Stimulated activated naive CD8-positive, alpha-beta T cell treated with anti-CD3 and anti-CD28 coated beads, Interleukin-15, amount 100 ng/mL, for 72 hours (primary cell): ENCODE measurements around the gene FKRP.
A peak's percentile ranks its signal among the peaks of the same experiment; 100 is the strongest.

Source experiments
- ATAC-seq: fragments of 150-1000 bp; cut with Tn5 transposase; 2 replicates; pipeline ENCODE4 v1.10.0; 2021; ENCODE audit warnings: mild to moderate bottlenecking, moderate library complexity
- DNase-seq, 2 donors: peaks; one replicate each; pipeline ENCODE4 v3.0.0; 2021 to 2022
- H3K27ac Mint-ChIP-seq, 2 donors: one replicate each; pipeline ENCODE4 v1.8.0; 2022; ENCODE audit warnings: mild to moderate bottlenecking in 2 of 2, mixed read lengths in 2 of 2, moderate library complexity in 2 of 2
- H3K27me3 Mint-ChIP-seq: one replicate; pipeline ENCODE4 v1.8.0; 2022; ENCODE audit warnings: mixed read lengths
- H3K4me1 Mint-ChIP-seq: one replicate; pipeline ENCODE4 v1.8.0; 2022; ENCODE audit warnings: mild to moderate bottlenecking, mixed read lengths
- H3K4me3 Mint-ChIP-seq, 2 donors: one replicate each; pipeline ENCODE4 v1.8.0; 2022; ENCODE audit warnings: mild to moderate bottlenecking in 2 of 2, mixed read lengths in 2 of 2, moderate library complexity in 1 of 2
- H3K9me3 Mint-ChIP-seq, 2 donors: one replicate each; pipeline ENCODE4 v1.8.0; 2022; ENCODE audit warnings: mixed read lengths in 2 of 2

Gene FKRP

DNA sequence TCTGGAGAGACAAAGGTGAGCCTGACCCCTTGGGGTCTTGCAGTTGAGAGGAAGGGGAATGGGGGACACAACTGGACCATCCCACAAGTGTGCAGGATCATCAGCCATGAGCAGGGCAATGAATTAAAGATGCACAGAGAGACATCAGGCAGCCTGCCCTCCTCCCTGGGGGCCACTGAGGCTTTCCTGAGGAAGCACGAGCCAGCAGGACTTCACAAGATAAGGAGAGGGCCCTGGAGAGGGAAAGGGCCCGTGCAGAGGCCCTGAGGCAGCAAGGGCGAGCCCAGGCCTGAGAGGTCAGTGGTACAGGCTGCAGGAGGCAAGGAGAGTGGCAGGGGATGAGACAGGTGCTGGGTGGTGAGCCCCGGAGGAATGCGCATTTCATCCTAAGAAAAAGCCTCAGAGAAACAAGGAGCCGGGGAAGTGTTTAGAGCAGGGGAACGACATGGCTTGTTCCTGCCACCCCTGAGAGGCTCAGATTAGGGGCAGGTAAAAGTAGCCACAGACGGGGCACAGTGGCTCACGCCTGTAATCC is 19.9 kb upstream of the FKRP start:
- no peak for ATAC-seq
- no peaks in the 10 kb centered on the region for H3K9me3 Mint-ChIP-seq
- H3K27ac Mint-ChIP-seq: peak overlapping the region in 1 of 2 donors; percentile 13
- H3K4me3 Mint-ChIP-seq: no peak overlapping the region
- H3K27me3 Mint-ChIP-seq: no peaks in the 10 kb centered on the region
- H3K4me1 Mint-ChIP-seq: peaks cover 71% of the 10 kb centered on the region
- DNase-seq: no peak

DNA sequence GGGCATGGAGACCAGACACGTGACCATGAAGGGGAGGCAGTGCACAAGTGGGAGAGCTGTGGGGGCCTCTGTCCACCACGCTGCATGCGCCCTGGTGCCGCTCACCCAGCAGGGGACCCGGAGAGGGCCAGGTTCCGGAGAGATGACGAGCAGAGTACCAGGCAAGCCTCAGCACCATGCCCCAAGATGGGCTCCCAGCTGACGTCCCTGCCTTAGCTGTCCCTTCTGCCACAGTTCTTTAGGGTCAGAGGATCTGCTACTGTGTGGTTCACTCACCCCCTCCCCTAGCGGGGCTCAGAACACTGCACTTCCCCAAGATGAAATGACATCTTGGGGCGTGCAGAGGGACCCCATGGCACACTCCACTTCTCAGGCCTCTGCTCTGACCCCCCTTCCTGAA is 19.3 kb upstream of the FKRP start:
- Mint-ChIP-seq H3K27me3 (no peaks in the 10 kb centered on the region), H3K27ac (no peak overlapping the region), H3K9me3 (no peaks in the 10 kb centered on the region), H3K4me3 (no peak overlapping the region), H3K4me1 (peaks cover 71% of the 10 kb centered on the region)
- DNase-seq (no peak), ATAC-seq (no peak)

DNA sequence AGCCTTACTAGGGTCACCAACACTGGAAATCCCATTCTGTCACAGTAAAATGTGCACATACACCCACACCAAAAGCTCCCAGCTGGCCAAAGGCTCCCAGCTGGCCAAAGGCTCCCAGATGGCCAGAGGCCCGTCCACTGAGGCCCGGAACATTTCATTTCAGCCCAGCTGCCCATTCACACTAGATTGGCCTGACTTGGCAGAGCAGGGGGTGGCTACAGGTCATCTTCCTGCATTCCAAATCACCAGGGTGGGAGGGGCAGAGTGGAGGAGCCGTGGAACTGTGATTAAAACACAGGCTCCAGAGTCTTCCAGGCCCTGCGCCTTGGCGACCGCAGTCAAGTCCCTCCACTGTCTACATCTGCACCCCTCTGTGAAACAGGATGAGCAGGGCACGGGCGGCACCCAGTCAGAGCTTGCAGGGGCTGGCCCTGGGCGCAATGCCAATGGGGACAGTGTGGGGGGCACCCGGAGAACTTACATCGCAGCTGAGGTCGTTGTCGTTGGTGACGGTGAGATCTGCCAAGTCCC is 18.8 kb upstream of the FKRP start:
- Mint-ChIP-seq H3K4me3 (no peak overlapping the region), H3K4me1 (peaks cover 71% of the 10 kb centered on the region), H3K27ac (no peak overlapping the region), H3K9me3 (no peaks in the 10 kb centered on the region), H3K27me3 (no peaks in the 10 kb centered on the region)
- DNase-seq: no peak
- ATAC-seq: no peak

DNA sequence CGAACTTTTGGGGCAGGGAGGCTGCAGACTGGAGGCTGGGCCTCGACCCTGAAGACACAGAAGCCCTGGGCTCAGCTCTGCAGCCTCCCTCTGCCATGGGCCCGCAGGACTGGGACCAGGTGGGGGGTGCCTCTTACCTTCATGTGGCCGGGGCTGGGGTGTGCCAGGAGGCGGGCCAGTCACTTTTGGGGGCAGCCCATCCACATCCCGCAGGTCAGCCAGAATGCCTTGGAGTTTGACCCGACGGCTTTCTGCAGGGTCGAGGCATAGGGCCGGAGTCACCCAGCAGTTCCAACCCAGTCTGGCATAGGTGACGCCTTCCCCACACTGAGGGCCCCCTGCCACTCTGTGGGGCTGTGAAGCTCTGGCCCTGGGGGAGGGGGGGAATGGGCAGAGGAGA is 18.1 kb upstream of the FKRP start:
- H3K9me3 Mint-ChIP-seq: no peaks in the 10 kb centered on the region

DNA sequence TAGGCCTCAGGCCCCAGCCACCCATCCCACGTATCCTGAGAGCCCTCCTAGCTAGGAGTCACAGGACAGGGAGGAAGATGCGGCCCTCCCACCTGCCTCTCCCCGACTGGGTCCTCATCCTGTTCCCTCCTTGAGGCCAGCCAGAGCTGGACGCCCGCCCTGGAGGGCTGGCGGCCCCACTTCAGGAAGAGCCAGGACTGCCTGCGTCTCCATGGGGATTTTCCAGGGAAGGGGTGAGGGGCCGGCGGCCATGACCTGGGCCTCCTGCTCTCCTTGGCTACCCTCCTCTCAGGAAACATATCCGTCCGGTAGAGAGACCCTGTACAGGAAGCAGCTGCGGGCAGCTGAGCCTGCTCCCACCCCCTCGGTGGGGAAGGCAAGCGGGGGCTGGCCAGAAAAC is 17.6 kb upstream of the FKRP start:
- ATAC-seq (no peak), DNase-seq (no peak)
- H3K4me3 Mint-ChIP-seq: no peak overlapping the region
- peaks cover 62% of the 10 kb centered on the region for H3K4me1 Mint-ChIP-seq
- H3K27me3 Mint-ChIP-seq: no peaks in the 10 kb centered on the region
- no peaks in the 10 kb centered on the region for H3K9me3 Mint-ChIP-seq
- peak overlapping the region in 1 of 2 donors; percentile 43 for H3K27ac Mint-ChIP-seq

More for the DNA sequence above, 18.1 kb upstream of the FKRP start:
- DNase-seq: no peak
- H3K4me1 Mint-ChIP-seq: peaks cover 67% of the 10 kb centered on the region
- H3K27me3 Mint-ChIP-seq: no peaks in the 10 kb centered on the region
- ATAC-seq: no peak
- no peak overlapping the region for H3K27ac Mint-ChIP-seq
- no peak overlapping the region for H3K4me3 Mint-ChIP-seq

DNA sequence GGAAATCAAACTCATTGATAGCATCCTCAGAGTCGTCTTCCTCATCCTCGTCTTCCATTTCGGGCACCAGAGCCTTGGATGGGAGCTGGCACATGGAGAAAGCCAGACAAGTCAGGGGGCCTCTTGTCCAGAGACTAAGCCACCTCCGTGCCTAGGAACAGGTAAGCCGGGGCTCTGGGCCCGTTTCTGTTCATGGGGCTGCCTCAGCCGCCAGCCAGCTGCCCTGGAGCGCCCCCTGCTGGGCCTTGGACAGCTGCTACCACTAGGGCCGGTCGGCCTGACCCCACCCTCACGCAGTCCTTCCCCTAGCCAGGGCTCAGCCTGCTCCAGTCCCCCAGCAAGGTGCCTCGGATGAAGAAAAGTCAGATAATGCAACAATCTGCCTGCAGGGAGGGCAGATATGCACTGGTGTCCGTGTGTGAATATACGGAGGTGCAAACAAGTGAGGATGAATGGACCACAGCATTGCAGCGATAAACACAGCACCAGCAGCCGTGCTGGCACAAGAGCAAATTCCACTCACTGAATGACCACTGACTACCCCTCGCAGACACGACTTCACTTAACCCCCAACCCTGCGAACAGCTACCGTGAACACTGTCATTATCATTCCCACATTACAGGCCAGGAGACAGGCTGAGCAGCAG is 17.0 kb upstream of the FKRP start:
- Mint-ChIP-seq H3K9me3 (no peaks in the 10 kb centered on the region), H3K4me1 (peaks cover 58% of the 10 kb centered on the region), H3K27ac (peak overlapping the region in 1 of 2 donors; percentile 43), H3K27me3 (no peaks in the 10 kb centered on the region), H3K4me3 (no peak overlapping the region)
- peak; percentile 76 to 79 for DNase-seq
- peak; percentile 91 for ATAC-seq

DNA sequence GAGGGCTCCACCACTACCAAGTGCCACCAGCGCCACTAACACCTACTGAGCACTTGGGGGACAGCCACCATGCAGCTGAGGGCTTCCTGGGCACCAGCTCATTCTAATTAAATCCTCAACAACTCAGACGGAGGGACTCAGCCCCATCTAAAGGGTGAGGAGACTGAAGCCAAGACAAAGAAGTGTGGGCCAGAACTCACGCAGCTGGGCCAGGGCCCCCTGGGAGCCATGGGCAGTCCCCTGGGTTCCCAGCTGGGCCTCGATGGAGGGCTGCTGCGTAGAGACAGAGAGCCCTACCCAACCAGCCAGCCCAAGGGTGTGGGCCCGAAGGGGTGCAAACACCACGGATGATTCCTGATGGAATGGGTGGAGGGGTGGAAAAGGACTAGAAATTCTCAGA is 16.2 kb upstream of the FKRP start:
- DNase-seq (no peak), ATAC-seq (no peak)
- H3K4me1 Mint-ChIP-seq: peaks cover 55% of the 10 kb centered on the region
- no peaks in the 10 kb centered on the region for H3K27me3 Mint-ChIP-seq
- no peak overlapping the region for H3K4me3 Mint-ChIP-seq
- peak overlapping the region in 1 of 2 donors; percentile 74 for H3K27ac Mint-ChIP-seq
- H3K9me3 Mint-ChIP-seq: no peaks in the 10 kb centered on the region

DNA sequence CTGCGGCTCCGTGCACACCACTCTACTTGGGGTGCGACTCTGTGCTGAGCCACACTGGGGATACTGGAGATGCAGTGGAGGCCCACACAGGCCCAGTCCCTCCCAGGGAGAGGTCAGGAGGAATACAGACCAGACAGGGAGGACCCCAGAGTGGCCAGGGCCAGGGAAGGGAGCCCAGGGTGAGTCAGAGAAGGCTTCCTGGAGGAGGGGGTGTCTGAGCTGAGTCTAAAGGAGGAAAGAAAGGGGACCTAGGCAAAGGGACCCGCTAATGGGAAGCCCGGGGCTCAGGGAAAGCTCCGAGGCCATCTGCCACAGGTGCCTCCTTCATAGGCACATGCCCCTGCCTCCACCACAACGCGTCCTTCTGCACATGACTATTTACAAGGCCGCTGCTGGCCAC is 15.7 kb upstream of the FKRP start:
- peaks cover 54% of the 10 kb centered on the region for H3K4me1 Mint-ChIP-seq
- H3K9me3 Mint-ChIP-seq: no peaks in the 10 kb centered on the region
- H3K27me3 Mint-ChIP-seq: no peaks in the 10 kb centered on the region
- ATAC-seq (no peak), DNase-seq (no peak)
- H3K27ac Mint-ChIP-seq: peak overlapping the region in 1 of 2 donors; percentile 66
- no peak overlapping the region for H3K4me3 Mint-ChIP-seq

DNA sequence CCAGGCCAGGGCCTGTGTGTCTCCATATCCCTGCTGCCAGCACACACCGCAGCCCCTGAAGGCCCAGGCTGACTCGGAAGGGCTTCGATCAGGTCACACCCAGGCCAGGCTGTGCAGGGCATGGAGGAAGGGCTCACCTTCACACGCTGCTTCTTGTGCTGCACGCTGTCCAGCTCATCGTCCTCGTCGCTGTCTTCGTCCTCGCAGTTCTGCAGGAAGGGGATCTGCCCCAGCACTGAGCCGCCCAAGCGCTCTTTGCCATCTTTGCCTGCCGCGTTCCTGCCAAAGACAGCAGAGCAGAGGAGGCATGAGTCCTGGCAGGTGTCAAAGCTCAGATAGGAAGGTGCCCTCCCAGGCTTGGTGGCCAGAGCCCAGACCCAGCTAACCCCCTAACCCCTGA is 15.3 kb upstream of the FKRP start:
- H3K27me3 Mint-ChIP-seq: no peaks in the 10 kb centered on the region
- no peak for ATAC-seq
- H3K27ac Mint-ChIP-seq: no peak overlapping the region
- no peak overlapping the region for H3K4me3 Mint-ChIP-seq
- H3K9me3 Mint-ChIP-seq: no peaks in the 10 kb centered on the region
- no peak for DNase-seq
- H3K4me1 Mint-ChIP-seq: peaks cover 54% of the 10 kb centered on the region

DNA sequence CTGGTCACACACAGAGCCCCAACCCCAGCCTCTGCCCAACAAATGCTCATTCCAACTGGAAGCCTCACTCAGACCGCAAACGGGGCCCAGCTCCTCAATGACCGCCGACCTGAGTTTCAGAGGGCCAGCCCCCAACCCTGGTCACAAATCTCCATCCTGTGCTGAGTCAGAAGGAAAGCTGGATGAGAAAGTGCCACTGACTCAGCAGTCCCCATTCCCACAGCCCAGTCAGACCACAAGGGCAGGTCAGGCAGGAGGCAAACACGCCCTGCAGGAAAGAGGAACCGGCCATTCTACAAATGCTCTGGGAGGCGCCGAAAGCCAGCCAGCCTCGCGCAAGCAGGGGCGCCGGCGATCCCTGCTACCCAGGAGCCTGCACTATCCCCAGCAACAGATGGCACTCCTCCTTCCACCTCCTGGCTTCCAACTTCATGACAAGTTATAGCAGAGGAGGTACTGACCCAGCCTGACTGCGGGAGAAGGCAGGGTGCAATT is 14.8 kb upstream of the FKRP start:
- peak overlapping the region in 1 of 2 donors; percentile 75 for H3K27ac Mint-ChIP-seq
- ATAC-seq: no peak
- no peak for DNase-seq
- H3K27me3 Mint-ChIP-seq: no peaks in the 10 kb centered on the region
- peaks cover 54% of the 10 kb centered on the region for H3K4me1 Mint-ChIP-seq
- no peak overlapping the region for H3K4me3 Mint-ChIP-seq
- no peaks in the 10 kb centered on the region for H3K9me3 Mint-ChIP-seq

DNA sequence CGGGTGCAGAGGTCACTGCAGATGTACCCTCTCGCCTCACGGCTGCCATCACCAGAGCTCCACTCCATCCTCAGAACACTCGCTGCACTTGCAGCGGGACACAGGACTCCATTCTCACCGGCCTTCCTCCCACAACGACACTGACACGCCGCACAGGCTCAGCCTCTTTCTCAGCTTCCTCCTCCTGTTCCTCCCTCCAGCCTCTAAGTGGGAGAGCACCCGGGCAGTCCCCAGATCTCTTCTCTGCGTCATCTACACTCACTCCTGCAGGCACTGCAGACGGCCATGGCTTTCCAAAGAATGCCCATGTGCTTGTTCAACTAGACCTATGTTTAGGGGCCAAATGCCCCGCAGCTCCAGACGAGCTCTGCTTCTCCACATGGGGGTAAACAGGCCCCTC is 14.3 kb upstream of the FKRP start:
- Mint-ChIP-seq H3K4me1 (peaks cover 54% of the 10 kb centered on the region), H3K27ac (peak overlapping the region; percentile 23 to 56), H3K27me3 (no peaks in the 10 kb centered on the region), H3K4me3 (no peak overlapping the region), H3K9me3 (no peaks in the 10 kb centered on the region)
- DNase-seq (no peak), ATAC-seq (no peak)

DNA sequence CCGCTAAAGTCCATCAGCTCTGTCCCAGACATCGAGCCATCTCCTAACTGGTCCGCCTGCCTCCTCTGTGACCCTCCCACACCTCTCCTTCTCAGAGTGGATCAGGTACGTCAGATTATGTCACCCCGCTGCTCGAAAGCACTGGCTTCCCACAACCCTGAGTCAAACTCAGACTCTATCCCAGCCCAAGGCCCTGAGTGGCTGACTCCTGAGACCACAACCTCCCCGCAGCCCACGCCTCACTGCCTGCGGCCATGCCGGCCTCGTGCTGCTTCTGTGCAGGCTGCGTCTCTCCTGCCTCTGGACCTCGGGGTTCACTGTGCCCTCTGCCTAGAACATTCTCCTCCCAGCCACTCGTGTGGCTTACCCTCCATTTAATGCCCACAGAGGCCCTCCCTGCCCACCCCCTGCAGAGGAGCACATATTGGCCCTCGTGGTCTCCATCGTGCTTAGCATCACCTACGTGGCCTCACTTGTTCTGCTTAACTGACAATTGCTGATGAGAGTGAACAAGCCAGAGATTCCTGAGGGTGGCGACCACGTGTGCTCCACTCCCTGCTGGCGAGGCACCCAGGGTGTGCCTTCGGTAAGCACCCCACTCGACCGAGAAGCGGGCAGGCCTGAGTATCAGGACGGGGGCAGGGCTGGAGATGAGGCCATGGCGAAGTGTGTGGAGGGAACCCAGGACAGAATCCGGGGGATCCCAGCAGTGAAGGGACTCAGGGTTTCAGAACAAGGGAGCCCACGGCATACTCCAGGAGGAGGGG is 13.5 kb upstream of the FKRP start:
- no peaks in the 10 kb centered on the region for H3K27me3 Mint-ChIP-seq

DNA sequence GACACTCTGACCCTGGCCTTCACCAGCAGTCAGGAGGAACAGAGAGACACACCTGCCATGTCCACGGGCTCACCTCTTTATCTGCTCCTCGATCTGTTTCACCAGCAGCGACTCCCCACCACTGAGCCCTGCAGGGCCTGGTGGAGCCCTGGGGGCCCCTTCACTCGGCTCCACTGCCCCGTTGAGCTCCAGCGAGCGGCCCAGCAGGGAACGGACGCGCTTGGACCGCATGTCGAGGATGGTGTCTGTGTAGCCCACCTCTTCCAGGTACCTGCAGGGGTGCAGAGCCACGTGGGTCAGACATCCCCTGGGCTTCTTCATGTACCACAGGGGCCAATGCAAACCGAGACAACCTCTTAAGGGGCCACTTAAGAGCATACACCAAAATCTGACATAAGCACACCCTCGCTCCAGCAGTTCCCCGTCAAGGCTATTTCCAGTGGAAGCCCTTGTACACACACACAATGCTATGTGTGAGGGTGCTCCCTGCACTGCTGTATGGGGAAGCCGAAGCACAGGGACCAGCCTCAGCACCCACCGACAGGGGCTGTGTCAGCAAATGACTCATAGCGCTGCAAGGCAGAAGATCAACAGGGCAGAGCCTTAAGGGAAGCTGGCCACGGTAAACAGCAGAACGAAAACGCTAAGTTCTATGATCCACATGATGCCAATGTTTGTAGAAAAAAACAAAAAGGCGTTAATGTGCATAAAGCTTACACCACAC is 12.7 kb upstream of the FKRP start:
- ATAC-seq (no peak), DNase-seq (no peak)
- H3K9me3 Mint-ChIP-seq: no peaks in the 10 kb centered on the region
- H3K4me1 Mint-ChIP-seq: peaks cover 51% of the 10 kb centered on the region
- H3K27me3 Mint-ChIP-seq: no peaks in the 10 kb centered on the region
- peak overlapping the region in 1 of 2 donors; percentile 39 for H3K27ac Mint-ChIP-seq
- no peak overlapping the region for H3K4me3 Mint-ChIP-seq

More for the DNA sequence above, 13.5 kb upstream of the FKRP start:
- Mint-ChIP-seq H3K27ac (no peak overlapping the region), H3K4me1 (peaks cover 47% of the 10 kb centered on the region), H3K4me3 (no peak overlapping the region), H3K9me3 (no peaks in the 10 kb centered on the region)
- ATAC-seq (no peak), DNase-seq (no peak)

DNA sequence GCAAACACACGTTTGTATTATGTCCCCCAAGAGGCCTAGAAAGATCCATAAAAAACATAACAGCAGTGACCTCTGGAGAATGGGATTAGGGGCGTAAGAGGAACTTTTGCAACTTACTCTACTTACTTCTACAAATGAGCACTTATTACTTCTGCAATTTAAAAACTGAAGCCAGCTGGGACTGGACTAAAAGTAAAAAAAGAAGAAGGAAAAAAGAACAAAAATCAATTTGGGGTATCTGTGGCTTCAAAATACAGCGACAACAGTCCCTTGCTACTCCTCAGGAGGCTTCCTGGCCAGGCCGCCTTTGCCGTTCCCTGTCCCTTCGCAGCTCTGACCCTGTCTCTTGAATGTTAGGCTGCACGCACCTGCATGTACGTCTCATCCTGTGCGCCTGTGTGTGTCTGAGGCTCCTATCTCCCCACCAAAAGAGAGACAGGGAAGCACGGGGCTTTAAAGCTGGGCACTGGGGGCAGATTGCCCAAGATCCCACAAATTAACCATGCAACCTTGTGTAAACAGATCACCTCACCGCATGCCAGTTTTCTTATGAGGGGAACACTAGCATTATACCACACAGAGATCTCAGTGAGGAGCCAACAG is 12.1 kb upstream of the FKRP start:
- Mint-ChIP-seq H3K4me1 (peaks cover 45% of the 10 kb centered on the region), H3K27ac (peak overlapping the region in 1 of 2 donors; percentile 5), H3K27me3 (no peaks in the 10 kb centered on the region), H3K9me3 (no peaks in the 10 kb centered on the region), H3K4me3 (no peak overlapping the region)
- ATAC-seq (no peak), DNase-seq (no peak)
